HepG2 (cell line): Measurements from ENCODE around the gene CCL16. TPM values are rescaled to one million over a fixed set of nuclear protein-coding genes. Genes with fewer than 3 reads are reported as not detected.

Source experiments
- ATF1 ChIP-seq: IDR thresholded peaks from 2 replicates; pipeline ENCODE4 v1.6.1; 2016; ENCODE audit warnings: mild to moderate bottlenecking, control low read depth
- MAFG ChIP-seq: sonication (generic); formaldehyde crosslinking; IDR thresholded peaks from 2 replicates; pipeline ENCODE4 v1.5.1; 2020; ENCODE audit warnings: mild to moderate bottlenecking, missing genetic modification reagents
- MED13 ChIP-seq: sonication (generic); formaldehyde crosslinking; IDR thresholded peaks from 2 replicates; pipeline ENCODE4 v1.5.0; 2020; ENCODE audit warnings: missing genetic modification reagents
- NFE2 ChIP-seq: sonication (generic); formaldehyde crosslinking; IDR thresholded peaks from 2 replicates; pipeline ENCODE4 v1.4.0; 2020; ENCODE audit warnings: missing genetic modification reagents
- PTBP1 ChIP-seq: fragments of 200-400 bp; formaldehyde crosslinking; IDR thresholded peaks from 2 replicates; pipeline ENCODE4 v1.6.1; 2018; ENCODE audit warnings: low read length, low read depth; ENCODE audit not compliant: poor library complexity, severe bottlenecking
- ZBTB20 ChIP-seq: sonication (generic); formaldehyde crosslinking; IDR thresholded peaks from 2 replicates; pipeline ENCODE4 v1.8.1; 2023; ENCODE audit warnings: missing genetic modification reagents, low read depth, mild to moderate bottlenecking, borderline replicate concordance
- ZNF124 ChIP-seq: sonication (generic); formaldehyde crosslinking; IDR thresholded peaks from 2 replicates; pipeline ENCODE4 v1.4.0; 2020; ENCODE audit warnings: missing genetic modification reagents
- ZNF251 ChIP-seq: sonication (generic); formaldehyde crosslinking; IDR thresholded peaks from 2 replicates; pipeline ENCODE4 v1.9.0; 2021; ENCODE audit warnings: mild to moderate bottlenecking, missing genetic modification reagents
- polyA plus RNA-seq, 8 experiments: library from polyadenylated mRNA; depleted of rRNA in 3 of 8; stranded (reverse) in 7 of 8; unstranded in 1 of 8; fragments of >200 nt; fragmentation: Illumina TruSeq in 4 of 8; extraction: Trizol in 4 of 8; gene quantifications; 2 replicates each; pipeline versions ENCODE4 v1.2.1 to v1.2.3, GENCODE V29; 2011 to 2016; ENCODE audit warnings: low read depth in 4 of 8, missing spikeins in 1 of 8, mixed read lengths in 1 of 8; ENCODE audit not compliant: insufficient read depth in 1 of 8
- total RNA-seq, 5 experiments: library from RNA; depleted of rRNA; stranded (reverse); fragments of >200 nt; fragmentation: Illumina TruSeq; extraction: Trizol; gene quantifications; 2 replicates each; pipeline ENCODE4 v1.2.3, GENCODE V29; 2016; ENCODE audit warnings: low read depth in 1 of 5
- TF ChIP-seq, protein P1 (sequence below): sonication (generic); formaldehyde crosslinking; conservative IDR thresholded peaks from 2 replicates; pipeline ENCODE4 v1.8.0; 2022; ENCODE audit warnings: mild to moderate bottlenecking, moderate library complexity, missing genetic modification reagents
- TF ChIP-seq, protein P2 (sequence below): IDR thresholded peaks from 2 replicates; pipeline ENCODE4 v1.6.1; 2018; ENCODE audit warnings: missing genetic modification reagents
- TF ChIP-seq, protein P3 (sequence below): sonication (generic); formaldehyde crosslinking; IDR thresholded peaks from 2 replicates; pipeline ENCODE4 v1.9.0; 2022; ENCODE audit warnings: missing genetic modification reagents, mild to moderate bottlenecking, borderline replicate concordance

The CCL16 gene
- total and polyA plus RNA-seq, 2 of the 13 experiments (the other 11 are each of a cell fraction or from before 2014, with no cell fraction given) = 2.0 to 14.7 TPM

DNA sequence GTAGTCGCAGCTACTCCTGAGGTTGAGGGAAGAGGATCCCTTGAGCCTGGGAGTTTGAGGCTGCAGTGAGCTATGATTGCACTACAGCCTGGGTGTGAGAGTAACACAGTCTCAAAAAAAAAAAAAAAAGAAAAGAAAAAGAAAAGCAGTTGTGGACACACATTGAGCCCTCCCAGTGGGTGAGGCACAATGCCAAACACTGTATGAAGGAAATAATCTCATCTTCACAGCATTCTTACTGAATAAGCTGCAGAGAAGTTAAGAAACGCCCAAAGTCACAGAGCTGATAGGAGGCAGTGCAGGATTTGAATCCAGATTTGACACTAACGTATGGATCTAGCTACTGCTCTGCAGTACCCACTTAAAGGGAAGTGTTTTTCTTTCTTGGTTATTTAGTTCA is 31.9 kb downstream of the CCL16 start (continued):
- TF ChIP-seq PTBP1 = no peak
- no peak for TF ChIP-seq NFE2
- TF ChIP-seq, protein P1, sequence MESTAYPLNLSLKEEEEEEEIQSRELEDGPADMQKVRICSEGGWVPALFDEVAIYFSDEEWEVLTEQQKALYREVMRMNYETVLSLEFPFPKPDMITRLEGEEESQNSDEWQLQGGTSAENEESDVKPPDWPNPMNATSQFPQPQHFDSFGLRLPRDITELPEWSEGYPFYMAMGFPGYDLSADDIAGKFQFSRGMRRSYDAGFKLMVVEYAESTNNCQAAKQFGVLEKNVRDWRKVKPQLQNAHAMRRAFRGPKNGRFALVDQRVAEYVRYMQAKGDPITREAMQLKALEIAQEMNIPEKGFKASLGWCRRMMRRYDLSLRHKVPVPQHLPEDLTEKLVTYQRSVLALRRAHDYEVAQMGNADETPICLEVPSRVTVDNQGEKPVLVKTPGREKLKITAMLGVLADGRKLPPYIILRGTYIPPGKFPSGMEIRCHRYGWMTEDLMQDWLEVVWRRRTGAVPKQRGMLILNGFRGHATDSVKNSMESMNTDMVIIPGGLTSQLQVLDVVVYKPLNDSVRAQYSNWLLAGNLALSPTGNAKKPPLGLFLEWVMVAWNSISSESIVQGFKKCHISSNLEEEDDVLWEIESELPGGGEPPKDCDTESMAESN = no peak
- no peak for TF ChIP-seq MED13 (CRISPR knock-in tag)
- TF ChIP-seq ZBTB20 = no peak
- TF ChIP-seq MAFG = no peak
- no peak for TF ChIP-seq ZNF251 (CRISPR knock-in tag)
- TF ChIP-seq, protein P2, sequence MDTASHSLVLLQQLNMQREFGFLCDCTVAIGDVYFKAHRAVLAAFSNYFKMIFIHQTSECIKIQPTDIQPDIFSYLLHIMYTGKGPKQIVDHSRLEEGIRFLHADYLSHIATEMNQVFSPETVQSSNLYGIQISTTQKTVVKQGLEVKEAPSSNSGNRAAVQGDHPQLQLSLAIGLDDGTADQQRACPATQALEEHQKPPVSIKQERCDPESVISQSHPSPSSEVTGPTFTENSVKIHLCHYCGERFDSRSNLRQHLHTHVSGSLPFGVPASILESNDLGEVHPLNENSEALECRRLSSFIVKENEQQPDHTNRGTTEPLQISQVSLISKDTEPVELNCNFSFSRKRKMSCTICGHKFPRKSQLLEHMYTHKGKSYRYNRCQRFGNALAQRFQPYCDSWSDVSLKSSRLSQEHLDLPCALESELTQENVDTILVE (CRISPR knock-in tag) = no peak
- no peak for TF ChIP-seq ZNF124
- TF ChIP-seq ATF1 (CRISPR knock-in tag) = no peak
- TF ChIP-seq, protein P3, sequence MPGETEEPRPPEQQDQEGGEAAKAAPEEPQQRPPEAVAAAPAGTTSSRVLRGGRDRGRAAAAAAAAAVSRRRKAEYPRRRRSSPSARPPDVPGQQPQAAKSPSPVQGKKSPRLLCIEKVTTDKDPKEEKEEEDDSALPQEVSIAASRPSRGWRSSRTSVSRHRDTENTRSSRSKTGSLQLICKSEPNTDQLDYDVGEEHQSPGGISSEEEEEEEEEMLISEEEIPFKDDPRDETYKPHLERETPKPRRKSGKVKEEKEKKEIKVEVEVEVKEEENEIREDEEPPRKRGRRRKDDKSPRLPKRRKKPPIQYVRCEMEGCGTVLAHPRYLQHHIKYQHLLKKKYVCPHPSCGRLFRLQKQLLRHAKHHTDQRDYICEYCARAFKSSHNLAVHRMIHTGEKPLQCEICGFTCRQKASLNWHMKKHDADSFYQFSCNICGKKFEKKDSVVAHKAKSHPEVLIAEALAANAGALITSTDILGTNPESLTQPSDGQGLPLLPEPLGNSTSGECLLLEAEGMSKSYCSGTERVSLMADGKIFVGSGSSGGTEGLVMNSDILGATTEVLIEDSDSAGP (CRISPR knock-in tag) = no peak
